Eye (tissue), 1 donor: ENCODE results near the gene LSM7.

ENCODE experiments used
- DNase-seq: peaks from one replicate; pipeline ENCODE4 v3.0.0-alpha.2; 2015

The LSM7 gene

DNA sequence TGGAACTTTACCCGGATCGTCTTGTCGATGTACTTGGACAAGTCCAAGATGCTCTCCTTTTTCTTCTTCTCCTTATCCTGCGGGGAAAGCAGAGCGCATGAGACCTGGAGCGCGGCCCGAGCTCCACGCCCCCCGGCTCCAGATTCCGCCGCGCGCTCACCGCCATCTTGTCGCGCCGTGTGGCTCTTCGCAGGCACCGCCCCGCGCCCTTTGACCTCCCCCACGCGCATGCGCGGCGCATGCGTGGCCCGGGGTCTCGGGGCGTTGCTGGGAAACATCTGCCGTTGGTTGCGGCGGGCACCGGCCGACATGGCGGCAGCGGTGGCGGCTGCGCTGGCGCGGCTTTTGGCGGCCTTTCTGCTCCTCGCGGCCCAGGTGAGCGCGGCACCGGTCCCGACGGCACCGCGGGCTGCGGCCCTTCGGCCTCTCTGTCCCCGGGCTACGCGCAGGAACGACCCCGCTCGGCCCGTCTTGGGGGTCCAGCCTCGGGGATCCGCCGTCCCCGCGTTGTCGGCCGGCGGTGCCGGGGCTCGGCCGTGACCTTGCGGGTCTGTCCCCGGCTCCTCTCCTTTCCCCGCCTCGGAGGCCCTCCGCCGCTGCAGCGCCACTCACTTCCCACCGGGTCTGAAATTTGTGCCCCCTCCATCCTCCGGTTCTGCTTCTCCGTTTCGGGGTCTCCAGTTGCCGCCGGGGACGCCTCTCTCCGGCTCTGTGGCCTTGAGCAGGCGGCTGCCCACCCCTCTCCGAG lies at the start of gene LSM7, which contains the start of gene SPPL2B:
TSS of gene LSM7 (minus strand) at position 186 of the 748 bp plus-strand sequence. CDS start at position 166, 20 bp downstream.
TSS of gene SPPL2B (plus strand) at position 284 of the 748 bp plus-strand sequence. CDS start at position 310, 26 bp downstream.
- peak; percentile 97 for DNase-seq

DNA sequence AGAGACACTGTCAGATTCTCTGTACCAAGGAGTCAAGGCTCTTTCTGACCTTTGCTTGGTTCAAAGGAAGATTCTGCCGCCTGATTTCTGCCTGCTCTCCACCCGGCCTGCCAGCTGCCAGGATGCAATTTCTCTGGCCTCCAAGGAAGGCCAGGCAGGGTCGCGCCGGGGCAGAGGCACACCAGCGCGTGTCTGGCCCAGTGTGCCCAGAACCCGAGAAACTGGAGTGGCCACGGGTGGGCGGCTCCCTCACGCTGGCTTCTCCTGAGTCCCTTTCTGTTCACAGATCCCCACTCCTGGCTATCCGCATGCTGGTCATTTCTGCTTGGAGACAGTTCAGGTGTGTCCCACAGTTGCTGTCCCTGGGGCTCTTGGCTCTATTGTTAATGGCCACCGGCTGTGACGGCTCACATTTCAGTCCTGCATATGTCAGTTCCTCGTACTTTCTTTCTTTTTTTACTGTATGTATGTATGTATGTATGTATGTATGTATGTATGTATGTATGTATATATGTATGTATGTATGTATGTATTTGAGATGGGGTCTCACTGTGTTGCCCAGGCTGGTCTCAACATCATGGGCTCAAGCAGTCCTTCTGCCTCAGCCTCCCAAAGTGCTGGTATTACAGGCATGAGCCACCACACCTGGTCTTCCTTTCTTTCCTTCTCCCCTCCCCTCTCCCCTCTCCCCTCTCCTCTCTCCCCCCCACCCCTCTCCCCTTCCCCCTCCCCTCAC lies 48.6 kb upstream of the LSM7 start:
- DNase-seq, result no peak

- no peak for DNase-seq
Measured at GRCh38 chr19:2375353-2376121, 47.2 kb upstream of the LSM7 start.

GRCh38 chr19:2374808-2375207 lies 46.4 kb upstream of the LSM7 start:
- no peak for DNase-seq

GRCh38 chr19:2372076-2372612 lies 43.8 kb upstream of the LSM7 start:
- DNase-seq, result no peak

DNA sequence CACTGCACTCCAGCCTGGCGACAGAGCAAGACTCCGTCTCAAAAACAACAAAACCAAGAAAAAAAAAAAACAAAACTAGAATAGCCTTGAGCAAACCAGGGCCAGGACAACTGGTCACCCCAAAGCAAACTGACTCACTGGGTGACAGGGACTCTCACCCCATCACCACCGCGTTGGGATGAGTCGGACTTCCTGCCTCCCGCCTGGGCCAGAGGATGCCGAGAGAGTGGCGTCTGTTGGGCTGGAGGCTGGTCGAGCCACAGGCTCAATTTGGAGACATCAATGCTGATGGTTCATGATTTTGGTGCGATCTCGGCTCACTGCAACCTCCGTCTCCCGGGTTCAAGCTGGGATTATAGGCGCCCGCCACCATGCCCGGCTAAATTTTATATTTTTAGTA lies 43.3 kb upstream of the LSM7 start:
- no peak for DNase-seq

- no peak for DNase-seq
Measured at GRCh38 chr19:2365201-2365970, 37.0 kb upstream of the LSM7 start.

DNA sequence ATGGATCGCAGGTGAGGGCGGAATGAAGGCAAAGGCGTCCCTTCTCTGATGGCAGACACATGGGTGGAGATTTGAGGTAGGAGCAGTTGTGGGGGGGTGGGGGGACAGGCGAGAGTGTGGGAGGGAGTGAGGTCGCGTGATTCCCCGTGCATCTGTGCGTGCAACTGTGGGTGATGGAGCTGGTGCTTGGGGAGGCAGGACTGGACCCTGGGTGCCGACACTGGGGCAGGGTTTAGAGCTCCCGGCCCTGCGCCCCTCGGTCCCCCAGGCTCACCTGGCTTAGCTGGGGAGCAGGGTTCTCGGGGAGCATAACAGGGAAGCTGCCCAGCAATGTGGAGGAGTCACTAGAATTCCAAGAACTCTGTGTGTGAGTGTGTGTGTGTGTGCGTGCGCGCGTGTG lies 35.0 kb upstream of the LSM7 start:
- no peak for DNase-seq

GRCh38 chr19:2362970-2363300 lies 34.5 kb upstream of the LSM7 start:
- no peak for DNase-seq

GRCh38 chr19:2362046-2362969 lies 33.9 kb upstream of the LSM7 start:
- DNase-seq, result no peak

DNA sequence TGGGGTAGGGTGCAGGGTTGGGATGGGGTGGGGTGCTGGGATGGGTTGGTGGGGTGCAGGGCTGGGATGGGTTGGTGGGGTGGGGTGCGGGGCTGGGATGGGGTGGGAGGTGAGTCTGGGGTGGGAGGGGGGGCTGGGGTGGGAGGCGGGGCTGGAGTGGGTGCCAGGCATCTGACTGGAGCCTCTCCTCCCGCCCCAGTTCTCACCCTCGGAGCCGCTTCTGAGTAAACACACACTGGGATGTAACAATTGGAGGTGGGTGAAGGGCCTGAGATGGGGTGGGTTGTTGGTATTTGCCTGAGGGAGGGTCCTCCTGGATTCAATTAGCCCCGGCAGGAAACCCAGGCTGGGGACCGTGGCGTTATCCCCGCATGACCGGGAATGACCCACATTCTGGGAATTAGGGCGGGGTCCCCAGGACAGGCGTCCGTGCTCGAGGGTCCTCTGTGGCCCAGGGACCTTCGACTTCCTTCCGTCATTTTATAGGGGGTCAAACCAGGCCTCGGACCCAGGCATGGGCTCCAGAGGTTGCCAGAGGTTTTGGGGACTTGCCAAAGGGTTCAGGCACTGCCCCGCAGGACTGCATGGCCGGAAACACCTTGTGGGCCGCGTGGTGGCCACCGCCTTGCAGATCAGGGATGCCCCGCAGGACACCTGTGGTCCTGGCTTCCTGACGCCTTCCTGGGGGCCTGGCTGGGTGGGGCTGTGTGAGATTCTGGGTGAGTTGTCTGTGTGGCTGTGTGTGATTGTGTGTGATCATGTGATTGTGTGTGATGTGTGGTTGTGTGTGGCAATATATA lies 33.1 kb upstream of the LSM7 start:
- DNase-seq, result no peak

DNA sequence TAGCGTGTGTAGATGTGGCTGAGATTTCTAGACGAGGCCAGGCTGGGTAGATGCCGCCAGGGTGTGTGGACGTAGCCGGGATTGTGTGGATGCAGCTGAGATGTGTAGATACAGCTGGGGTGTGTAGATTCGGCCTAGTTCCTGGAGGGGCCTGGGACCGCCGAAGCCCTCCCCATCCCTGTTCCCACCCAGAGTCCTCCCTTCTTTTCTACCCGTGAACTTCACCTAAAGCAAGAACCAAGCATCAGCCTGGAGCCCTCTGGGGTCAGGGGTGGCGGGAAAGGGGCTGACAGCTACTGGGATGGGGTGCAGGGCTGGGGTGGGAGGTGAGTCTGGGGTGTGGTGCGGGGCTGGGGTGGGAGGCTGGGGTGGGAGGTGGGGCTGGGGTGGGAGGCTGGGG lies 32.4 kb upstream of the LSM7 start:
- DNase-seq, result no peak

- DNase-seq, result no peak
Measured at GRCh38 chr19:2359992-2360685, 31.8 kb upstream of the LSM7 start, which contains the start of gene TMPRSS9. TSS of gene TMPRSS9 (plus strand) at chr19:2360265. CDS start at chr19:2389786, 29,521 bp downstream.

DNA sequence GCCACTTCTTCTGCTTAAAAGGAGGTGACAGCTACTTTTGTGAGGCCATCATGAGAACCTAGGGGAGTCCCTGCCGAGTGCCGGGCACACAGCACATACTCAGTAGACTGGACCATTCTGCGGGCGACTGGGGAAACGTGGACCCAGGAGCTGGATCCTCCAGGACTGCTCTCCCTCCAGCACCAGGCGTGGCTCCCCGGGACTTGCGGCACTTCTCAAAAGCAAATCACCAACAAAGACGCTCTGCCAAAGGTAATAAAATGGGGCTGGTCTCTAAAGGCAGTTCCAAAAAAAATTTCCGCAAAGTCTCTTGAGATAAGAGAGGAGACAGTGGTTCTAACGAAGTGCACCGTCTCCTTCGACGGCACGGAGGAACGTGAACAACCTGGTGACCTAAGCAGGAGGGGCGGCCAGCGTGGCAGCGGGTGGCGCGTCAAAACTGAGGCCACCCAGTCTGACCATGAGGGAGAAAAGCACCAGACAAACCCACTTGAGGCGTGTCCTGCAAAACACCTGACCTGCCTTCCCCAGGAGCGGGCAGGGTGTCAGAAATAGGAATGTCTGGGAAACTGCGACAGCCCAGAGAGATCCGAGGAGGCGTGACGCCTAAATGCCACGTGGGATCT lies 30.3 kb upstream of the LSM7 start:
- no peak for DNase-seq

GRCh38 chr19:2357279-2358206 lies 29.2 kb upstream of the LSM7 start:
- no peak for DNase-seq

DNA sequence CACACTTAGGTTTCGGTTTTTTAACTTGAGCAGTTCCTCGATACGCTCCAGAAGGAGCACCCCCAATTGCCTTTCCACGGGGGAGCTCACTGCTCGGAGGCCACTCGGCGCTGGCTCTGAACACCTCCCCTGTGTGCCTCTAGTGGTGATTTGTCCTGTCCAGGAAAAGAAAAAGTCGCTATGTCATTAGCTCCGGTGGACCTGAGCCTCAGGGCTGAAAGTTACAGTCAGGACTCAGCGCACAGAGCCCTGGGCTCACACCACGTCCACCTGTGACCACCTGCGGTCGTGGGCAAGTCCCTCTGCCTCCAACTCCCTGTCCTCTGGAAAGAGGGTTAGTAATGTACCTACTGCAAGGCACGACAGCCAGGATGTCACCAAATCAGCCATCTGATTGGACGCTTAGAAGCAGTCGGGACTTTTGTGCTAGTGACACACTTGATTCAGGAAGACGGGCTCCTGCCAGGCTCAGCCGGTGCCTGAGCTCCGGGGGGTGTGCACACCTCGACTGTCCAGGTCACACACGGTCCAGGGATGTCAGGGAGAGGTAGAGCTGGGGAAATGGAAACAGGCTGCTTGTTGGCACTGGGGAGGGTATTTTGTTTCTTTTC lies 27.8 kb upstream of the LSM7 start:
- DNase-seq, result no peak

- DNase-seq, result no peak
Measured at GRCh38 chr19:2355168-2356035, 27.0 kb upstream of the LSM7 start.
